Panc1 (cell line): ENCODE measurements around the gene SNED1.

Experiments
- POLR2AphosphoS5 ChIP-seq: IDR thresholded peaks from 2 replicates; pipeline ENCODE4 v1.6.1; 2012; ENCODE audit warnings: mild to moderate bottlenecking, low read depth, low read length, moderate library complexity
- SIN3A ChIP-seq: IDR thresholded peaks from 2 replicates; pipeline ENCODE4 v1.6.1; 2012; ENCODE audit warnings: low read depth, mild to moderate bottlenecking, low read length, moderate library complexity, borderline replicate concordance; ENCODE audit not compliant: insufficient read depth
- TCF7L2 ChIP-seq: IDR thresholded peaks from 2 replicates; pipeline ENCODE4 v1.6.1; 2011; ENCODE audit warnings: mild to moderate bottlenecking, low read depth, low read length, inconsistent platforms
- TF ChIP-seq, protein P1 (sequence below): fragments of 450-650 bp; IDR thresholded peaks from 2 replicates; pipeline ENCODE4 v1.5.1; 2017; ENCODE audit warnings: mild to moderate bottlenecking
- TF ChIP-seq, protein P2 (sequence below), 2 experiments: IDR thresholded peaks; 2 replicates each; pipeline ENCODE4 v1.6.1; 2011 to 2012; ENCODE audit warnings: low read depth in 2 of 2, control low read depth in 1 of 2, low read length in 1 of 2, mild to moderate bottlenecking in 1 of 2, moderate library complexity in 1 of 2; ENCODE audit not compliant: insufficient read depth in 1 of 2

GRCh38 chr2:241040081-241040803 is 41.8 kb downstream of the SNED1 start:
- TF ChIP-seq POLR2AphosphoS5: no peak
- TF ChIP-seq, protein P1, sequence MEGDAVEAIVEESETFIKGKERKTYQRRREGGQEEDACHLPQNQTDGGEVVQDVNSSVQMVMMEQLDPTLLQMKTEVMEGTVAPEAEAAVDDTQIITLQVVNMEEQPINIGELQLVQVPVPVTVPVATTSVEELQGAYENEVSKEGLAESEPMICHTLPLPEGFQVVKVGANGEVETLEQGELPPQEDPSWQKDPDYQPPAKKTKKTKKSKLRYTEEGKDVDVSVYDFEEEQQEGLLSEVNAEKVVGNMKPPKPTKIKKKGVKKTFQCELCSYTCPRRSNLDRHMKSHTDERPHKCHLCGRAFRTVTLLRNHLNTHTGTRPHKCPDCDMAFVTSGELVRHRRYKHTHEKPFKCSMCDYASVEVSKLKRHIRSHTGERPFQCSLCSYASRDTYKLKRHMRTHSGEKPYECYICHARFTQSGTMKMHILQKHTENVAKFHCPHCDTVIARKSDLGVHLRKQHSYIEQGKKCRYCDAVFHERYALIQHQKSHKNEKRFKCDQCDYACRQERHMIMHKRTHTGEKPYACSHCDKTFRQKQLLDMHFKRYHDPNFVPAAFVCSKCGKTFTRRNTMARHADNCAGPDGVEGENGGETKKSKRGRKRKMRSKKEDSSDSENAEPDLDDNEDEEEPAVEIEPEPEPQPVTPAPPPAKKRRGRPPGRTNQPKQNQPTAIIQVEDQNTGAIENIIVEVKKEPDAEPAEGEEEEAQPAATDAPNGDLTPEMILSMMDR: no peak
- TF ChIP-seq SIN3A: no peak
- TF ChIP-seq, protein P2, sequence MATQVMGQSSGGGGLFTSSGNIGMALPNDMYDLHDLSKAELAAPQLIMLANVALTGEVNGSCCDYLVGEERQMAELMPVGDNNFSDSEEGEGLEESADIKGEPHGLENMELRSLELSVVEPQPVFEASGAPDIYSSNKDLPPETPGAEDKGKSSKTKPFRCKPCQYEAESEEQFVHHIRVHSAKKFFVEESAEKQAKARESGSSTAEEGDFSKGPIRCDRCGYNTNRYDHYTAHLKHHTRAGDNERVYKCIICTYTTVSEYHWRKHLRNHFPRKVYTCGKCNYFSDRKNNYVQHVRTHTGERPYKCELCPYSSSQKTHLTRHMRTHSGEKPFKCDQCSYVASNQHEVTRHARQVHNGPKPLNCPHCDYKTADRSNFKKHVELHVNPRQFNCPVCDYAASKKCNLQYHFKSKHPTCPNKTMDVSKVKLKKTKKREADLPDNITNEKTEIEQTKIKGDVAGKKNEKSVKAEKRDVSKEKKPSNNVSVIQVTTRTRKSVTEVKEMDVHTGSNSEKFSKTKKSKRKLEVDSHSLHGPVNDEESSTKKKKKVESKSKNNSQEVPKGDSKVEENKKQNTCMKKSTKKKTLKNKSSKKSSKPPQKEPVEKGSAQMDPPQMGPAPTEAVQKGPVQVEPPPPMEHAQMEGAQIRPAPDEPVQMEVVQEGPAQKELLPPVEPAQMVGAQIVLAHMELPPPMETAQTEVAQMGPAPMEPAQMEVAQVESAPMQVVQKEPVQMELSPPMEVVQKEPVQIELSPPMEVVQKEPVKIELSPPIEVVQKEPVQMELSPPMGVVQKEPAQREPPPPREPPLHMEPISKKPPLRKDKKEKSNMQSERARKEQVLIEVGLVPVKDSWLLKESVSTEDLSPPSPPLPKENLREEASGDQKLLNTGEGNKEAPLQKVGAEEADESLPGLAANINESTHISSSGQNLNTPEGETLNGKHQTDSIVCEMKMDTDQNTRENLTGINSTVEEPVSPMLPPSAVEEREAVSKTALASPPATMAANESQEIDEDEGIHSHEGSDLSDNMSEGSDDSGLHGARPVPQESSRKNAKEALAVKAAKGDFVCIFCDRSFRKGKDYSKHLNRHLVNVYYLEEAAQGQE (IDR thresholded peaks at IDR 0.05; ENCODE audit: insufficient read depth in 1 of 2, low read depth in 2 of 2, low read length in 1 of 2): no peak
- no peak for TF ChIP-seq TCF7L2
